Ureter (tissue), 1 donor: Measurements from ENCODE around the gene KIF26B. TPM values are rescaled to one million over a fixed set of nuclear protein-coding genes. Genes with fewer than 3 reads are reported as not detected.
A peak's percentile ranks its signal among the peaks of the same experiment; 100 is the strongest.
"Not testable (repeated sequence)": the region's sequence is repeated elsewhere in the genome, so short reads cannot be mapped to it uniquely, and the experiment has no call there.

ENCODE experiments used
- DNase-seq: peaks from one replicate; pipeline ENCODE4 v3.0.0-alpha.2; 2020; ENCODE audit warnings: low spot score
- total RNA-seq: library from RNA; stranded (reverse); gene quantifications from one replicate; pipeline ENCODE4 v1.2.4, GENCODE V29; 2023
- donor health status: DM: yes; HTN: yes; CAD: no.

The KIF26B gene
- total RNA-seq: 8.0 TPM

GRCh38 chr1:245154429-245155271, at the start of gene KIF26B:
TSS of gene KIF26B (plus strand) at chr1:245154985. CDS start at chr1:245155425, 440 bp downstream.
- DNase-seq: peak; percentile 56

- no peak for DNase-seq
These were observed 49.7 kb upstream of the KIF26B start for GRCh38 chr1:245105042-245105441.

GRCh38 chr1:245105815-245106410, 48.9 kb upstream of the KIF26B start:
- no peak for DNase-seq

GRCh38 chr1:245107776-245108114, 47.0 kb upstream of the KIF26B start:
- DNase-seq: no peak

- DNase-seq: no peak
These were observed 46.5 kb upstream of the KIF26B start for GRCh38 chr1:245108246-245108645.

GRCh38 chr1:245108909-245109308, 45.9 kb upstream of the KIF26B start:
- DNase-seq: no peak

GRCh38 chr1:245110406-245110805, 44.4 kb upstream of the KIF26B start:
- no peak for DNase-seq

GRCh38 chr1:245111073-245111472, 43.7 kb upstream of the KIF26B start:
- DNase-seq: no peak

GRCh38 chr1:245113649-245114048, 41.1 kb upstream of the KIF26B start:
- no peak for DNase-seq

- no peak for DNase-seq
These were observed 38.7 kb upstream of the KIF26B start for GRCh38 chr1:245116131-245116530.

- DNase-seq: no peak
These were observed 38.0 kb upstream of the KIF26B start for GRCh38 chr1:245116751-245117150.

GRCh38 chr1:245118066-245118465, 36.7 kb upstream of the KIF26B start:
- no peak for DNase-seq

- DNase-seq: no peak
These were observed 36.0 kb upstream of the KIF26B start for GRCh38 chr1:245118806-245119205.

GRCh38 chr1:245121523-245121922, 33.3 kb upstream of the KIF26B start:
- DNase-seq: no peak

- DNase-seq: no peak
These were observed 30.5 kb upstream of the KIF26B start for GRCh38 chr1:245124241-245124640.

- DNase-seq: no peak
These were observed 30.1 kb upstream of the KIF26B start for GRCh38 chr1:245124644-245125043.

- DNase-seq: no peak
These were observed 28.3 kb upstream of the KIF26B start for GRCh38 chr1:245126530-245126929.

GRCh38 chr1:245128381-245129101, 26.2 kb upstream of the KIF26B start:
- no peak for DNase-seq

GRCh38 chr1:245129319-245130240, 25.2 kb upstream of the KIF26B start:
- no peak for DNase-seq

GRCh38 chr1:245130281-245131025, 24.3 kb upstream of the KIF26B start:
- not testable (repeated sequence) for DNase-seq

- DNase-seq: no peak
These were observed 23.8 kb upstream of the KIF26B start for GRCh38 chr1:245131026-245131393.
